NCI-H2107 (cell line): ENCODE measurements around the gene UBAP1L.

ENCODE experiments used
- DNase-seq: peaks from one replicate; lab custom pipeline; 2025; lab: John Stamatoyannopoulos, UW

UBAP1L gene

DNA sequence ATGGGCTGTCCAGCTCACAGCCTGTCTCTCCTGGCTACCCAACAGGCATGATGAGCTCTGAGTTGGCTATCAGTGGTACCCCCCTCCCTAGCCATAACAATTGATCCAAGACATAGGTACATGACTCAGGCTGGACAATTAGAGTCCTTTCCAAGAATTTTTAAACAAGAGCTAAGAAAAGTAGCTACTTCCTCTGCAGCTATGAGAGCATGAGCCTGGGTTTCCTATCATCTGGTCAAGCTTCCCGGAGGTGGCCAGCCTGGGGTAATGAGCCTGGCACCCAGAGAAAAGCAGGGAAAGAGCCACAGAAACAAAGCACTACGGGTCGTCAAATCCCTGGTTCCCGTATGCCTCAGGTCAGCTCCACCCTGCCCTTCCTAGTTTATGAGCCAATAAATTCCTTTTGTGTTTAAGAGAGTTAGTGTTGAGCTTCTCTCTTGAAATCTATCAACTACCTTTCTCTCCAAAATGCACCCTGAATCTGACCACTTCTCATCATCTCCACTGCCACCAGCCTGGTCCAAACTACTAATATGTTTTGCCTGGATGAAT lies 72.1 kb downstream of the UBAP1L start:
- no peak for DNase-seq
